Nephron (organoid): ENCODE data around the gene C11orf42.
A peak's percentile ranks its signal among the peaks of the same experiment; 100 is the strongest.

ENCODE experiments used
- H3K27ac Mint-ChIP-seq, 3 experiments: 2 replicates each; pipeline ENCODE4 v1.8.0; 2020; ENCODE audit warnings: mixed read lengths in 3 of 3, mild to moderate bottlenecking in 2 of 3, moderate library complexity in 1 of 3
- H3K27me3 Mint-ChIP-seq: 2 replicates; pipeline ENCODE4 v1.8.0; 2021; ENCODE audit warnings: low read depth, mild to moderate bottlenecking, moderate library complexity, mixed read lengths
- H3K36me3 Mint-ChIP-seq: 2 replicates; pipeline ENCODE4 v1.8.0; 2020; ENCODE audit warnings: low read depth, mixed read lengths
- H3K4me1 Mint-ChIP-seq: 2 replicates; pipeline ENCODE4 v1.8.0; 2020; ENCODE audit warnings: mixed read lengths
- H3K4me3 Mint-ChIP-seq, 3 experiments: 2 replicates each; pipeline ENCODE4 v1.8.0; 2020; ENCODE audit warnings: mild to moderate bottlenecking in 3 of 3, mixed read lengths in 3 of 3, moderate library complexity in 2 of 3
- H3K9me3 Mint-ChIP-seq: 2 replicates; pipeline ENCODE4 v1.8.0; 2020; ENCODE audit warnings: mixed read lengths
- CTCF ChIP-seq, 3 experiments: fragments of 200-600 bp; sonication (generic); IDR thresholded peaks; one replicate each; pipeline ENCODE4 v1.5.0; 2021; ENCODE audit warnings: antibody characterized with exemption in 3 of 3; ENCODE audit not compliant: unreplicated experiment in 3 of 3

C11orf42 gene

GRCh38 chr11:6223854-6224253 is 18.5 kb downstream of the C11orf42 start:
- no peaks in the 10 kb centered on the region for H3K9me3 Mint-ChIP-seq
- no peak overlapping the region for H3K27ac Mint-ChIP-seq
- H3K36me3 Mint-ChIP-seq: peaks cover 29% of the 10 kb centered on the region
- H3K4me3 Mint-ChIP-seq: no peak overlapping the region
- no peak for TF ChIP-seq CTCF (IDR thresholded peaks at IDR 0.05; ENCODE audit: unreplicated experiment in 3 of 3)
- no peaks in the 10 kb centered on the region for H3K27me3 Mint-ChIP-seq
- H3K4me1 Mint-ChIP-seq: no peaks in the 10 kb centered on the region

- Mint-ChIP-seq H3K27ac (no peak overlapping the region), H3K9me3 (no peaks in the 10 kb centered on the region), H3K4me3 (no peak overlapping the region)
These were observed 19.1 kb downstream of the C11orf42 start for GRCh38 chr11:6224421-6224820.

DNA sequence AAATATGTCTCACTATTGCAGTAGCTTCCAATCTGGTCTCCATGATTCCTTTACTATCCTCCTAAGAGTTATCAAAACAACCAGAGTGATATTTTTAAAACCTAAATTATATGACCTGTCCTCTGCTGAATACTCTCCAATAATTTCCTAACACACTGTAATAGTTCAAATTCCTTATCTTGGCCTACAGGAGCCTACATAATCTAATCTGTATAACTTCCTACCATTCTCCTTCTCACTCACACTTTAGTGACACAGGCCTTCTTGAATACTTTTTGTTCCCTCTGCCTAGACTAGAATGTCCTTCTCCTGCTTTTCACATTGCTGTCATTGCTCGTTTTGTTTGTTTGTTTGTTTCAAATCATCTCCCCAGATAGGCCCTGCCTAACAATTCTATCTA is 19.7 kb downstream of the C11orf42 start:
- Mint-ChIP-seq H3K9me3 (no peaks in the 10 kb centered on the region), H3K4me1 (no peaks in the 10 kb centered on the region), H3K27me3 (no peaks in the 10 kb centered on the region), H3K27ac (no peak overlapping the region), H3K4me3 (no peak overlapping the region), H3K36me3 (peaks cover 19% of the 10 kb centered on the region)
- TF ChIP-seq CTCF (IDR thresholded peaks at IDR 0.05; ENCODE audit: unreplicated experiment in 3 of 3): no peak

More at GRCh38 chr11:6224421-6224820, 19.1 kb downstream of the C11orf42 start:
- no peak for TF ChIP-seq CTCF (IDR thresholded peaks at IDR 0.05; ENCODE audit: unreplicated experiment in 3 of 3)
- peaks cover 25% of the 10 kb centered on the region for H3K36me3 Mint-ChIP-seq
- H3K4me1 Mint-ChIP-seq: no peaks in the 10 kb centered on the region
- no peaks in the 10 kb centered on the region for H3K27me3 Mint-ChIP-seq

GRCh38 chr11:6225896-6226295 is 20.5 kb downstream of the C11orf42 start:
- H3K27me3 Mint-ChIP-seq: no peaks in the 10 kb centered on the region
- no peak for TF ChIP-seq CTCF (IDR thresholded peaks at IDR 0.05; ENCODE audit: unreplicated experiment in 3 of 3)
- H3K4me3 Mint-ChIP-seq: no peak overlapping the region
- H3K9me3 Mint-ChIP-seq: no peaks in the 10 kb centered on the region
- H3K36me3 Mint-ChIP-seq: peaks cover 13% of the 10 kb centered on the region
- H3K27ac Mint-ChIP-seq: no peak overlapping the region
- H3K4me1 Mint-ChIP-seq: peaks cover 2% of the 10 kb centered on the region

- Mint-ChIP-seq H3K27ac (no peak overlapping the region), H3K36me3 (peaks cover 4% of the 10 kb centered on the region), H3K4me1 (peaks cover 11% of the 10 kb centered on the region), H3K4me3 (no peak overlapping the region), H3K9me3 (no peaks in the 10 kb centered on the region), H3K27me3 (no peaks in the 10 kb centered on the region)
- TF ChIP-seq CTCF (IDR thresholded peaks at IDR 0.05; ENCODE audit: unreplicated experiment in 3 of 3): no peak
These were observed 23.2 kb downstream of the C11orf42 start for GRCh38 chr11:6228520-6228919.

- Mint-ChIP-seq H3K36me3 (peaks cover under 1% of the 10 kb centered on the region), H3K4me3 (peak overlapping the region in 1 of 3 experiments; percentile 4), H3K27me3 (no peaks in the 10 kb centered on the region), H3K27ac (no peak overlapping the region), H3K9me3 (no peaks in the 10 kb centered on the region), H3K4me1 (peaks cover 18% of the 10 kb centered on the region)
- TF ChIP-seq CTCF (IDR thresholded peaks at IDR 0.05; ENCODE audit: unreplicated experiment in 3 of 3): no peak
These were observed 24.6 kb downstream of the C11orf42 start for GRCh38 chr11:6229911-6230310.
